Upper lobe of right lung (tissue), 1 donor: ENCODE measurements around the gene SLC18A3. TPM values are rescaled to one million over a fixed set of nuclear protein-coding genes. Genes with fewer than 3 reads are reported as not detected.

Source experiments
- ATAC-seq: fragments of 200-7000 bp; cut with Tn5 transposase; one replicate; pipeline ENCODE4 v1.9.1; 2020; ENCODE audit warnings: mild to moderate bottlenecking, moderate library complexity
- DNase-seq: peaks from one replicate; pipeline ENCODE4 v3.0.0-alpha.2; 2020
- H3K27ac ChIP-seq: fragments of 200-600 bp; one replicate; pipeline ENCODE4 v1.8.0; 2022
- H3K27me3 ChIP-seq: fragments of 200-600 bp; one replicate; pipeline ENCODE4 v1.8.0; 2022; ENCODE audit warnings: mild to moderate bottlenecking
- H3K36me3 ChIP-seq: fragments of 200-600 bp; one replicate; pipeline ENCODE4 v1.8.0; 2022
- H3K4me1 ChIP-seq: fragments of 200-600 bp; one replicate; pipeline ENCODE4 v1.8.0; 2022
- H3K4me3 ChIP-seq: fragments of 200-600 bp; one replicate; pipeline ENCODE4 v1.8.0; 2022; ENCODE audit warnings: mild to moderate bottlenecking
- H3K9me3 ChIP-seq: fragments of 200-600 bp; one replicate; pipeline ENCODE4 v1.8.0; 2022
- CTCF ChIP-seq: fragments of 200-600 bp; IDR thresholded peaks from one replicate; pipeline ENCODE4 v1.8.0; 2022; ENCODE audit warnings: antibody characterized with exemption
- intact Hi-C: fragments of 100-400 bp; cut with DNase I; formaldehyde crosslinking; loops from one replicate; pipeline ENCODE4 v1.11.0; 2022
- total RNA-seq: library from RNA; stranded (reverse); fragmentation: NEBNext Ultra II Directional; extraction: Animal tissue kit (Norgen Biotek cat#: 25700); gene quantifications from one replicate; pipeline ENCODE4 v1.2.1, GENCODE V29; 2021
- donor health status: DM: no; HTN: yes; CAD: no; lungs with severe emphysema.

SLC18A3 gene
- total RNA-seq, 1 donor from 2014 or later: not detected

GRCh38 chr10:49596493-49596809, 13.7 kb upstream of the SLC18A3 start:
- no peak for DNase-seq
- H3K27me3 ChIP-seq: peaks cover 11% of the 10 kb centered on the region

GRCh38 chr10:49596836-49597235, 13.3 kb upstream of the SLC18A3 start:
- no peak for DNase-seq
- Histone ChIP-seq H3K9me3 (no peaks in the 10 kb centered on the region), H3K27ac (no peak overlapping the region), H3K4me3 (no peak overlapping the region), H3K4me1 (peaks cover 3% of the 10 kb centered on the region), H3K27me3 (peaks cover 10% of the 10 kb centered on the region), H3K36me3 (no peaks in the 10 kb centered on the region)
- intact Hi-C loops: no loop called here
- no peak for TF ChIP-seq CTCF
- no peak for ATAC-seq

More at GRCh38 chr10:49596493-49596809, 13.7 kb upstream of the SLC18A3 start:
- ATAC-seq: no peak
- no peak overlapping the region for H3K4me3 ChIP-seq
- TF ChIP-seq CTCF: no peak
- H3K27ac ChIP-seq: no peak overlapping the region
- intact Hi-C loops: no loop called here
- peaks cover 3% of the 10 kb centered on the region for H3K4me1 ChIP-seq
- H3K36me3 ChIP-seq: no peaks in the 10 kb centered on the region
- H3K9me3 ChIP-seq: no peaks in the 10 kb centered on the region

- Histone ChIP-seq H3K4me3 (no peak overlapping the region), H3K9me3 (no peaks in the 10 kb centered on the region), H3K36me3 (no peaks in the 10 kb centered on the region), H3K27ac (no peak overlapping the region), H3K27me3 (peaks cover 10% of the 10 kb centered on the region), H3K4me1 (peaks cover 3% of the 10 kb centered on the region)
- no peak for DNase-seq
- intact Hi-C loops: no loop called here
- no peak for TF ChIP-seq CTCF
- no peak for ATAC-seq
These were observed 12.5 kb upstream of the SLC18A3 start for GRCh38 chr10:49597426-49598163.

GRCh38 chr10:49598164-49598856, 11.8 kb upstream of the SLC18A3 start:
- H3K4me1 ChIP-seq: peaks cover under 1% of the 10 kb centered on the region
- no peaks in the 10 kb centered on the region for H3K9me3 ChIP-seq
- TF ChIP-seq CTCF: no peak
- DNase-seq (no peak), ATAC-seq (no peak)
- no peak overlapping the region for H3K4me3 ChIP-seq
- H3K27ac ChIP-seq: no peak overlapping the region
- intact Hi-C loops: no loop called here
- H3K36me3 ChIP-seq: no peaks in the 10 kb centered on the region
- peaks cover 16% of the 10 kb centered on the region for H3K27me3 ChIP-seq

GRCh38 chr10:49598986-49599385, 11.1 kb upstream of the SLC18A3 start:
- no peaks in the 10 kb centered on the region for H3K4me1 ChIP-seq
- TF ChIP-seq CTCF: no peak
- no peaks in the 10 kb centered on the region for H3K36me3 ChIP-seq
- H3K27me3 ChIP-seq: peaks cover 11% of the 10 kb centered on the region
- ATAC-seq (no peak), DNase-seq (no peak)
- intact Hi-C loops: no loop called here
- H3K9me3 ChIP-seq: no peaks in the 10 kb centered on the region
- H3K27ac ChIP-seq: no peak overlapping the region
- no peak overlapping the region for H3K4me3 ChIP-seq
